GM19238 (cell line): ENCODE results near the gene ZNF654.
"Not testable (repeated sequence)": the region's sequence is repeated elsewhere in the genome, so short reads cannot be mapped to it uniquely, and the experiment has no call there.

ENCODE experiments used
- DNase-seq: peaks from one replicate; pipeline ENCODE4 v3.0.0; 2011; ENCODE audit warnings: low spot score; ENCODE audit not compliant: insufficient read length

ZNF654 gene

DNA sequence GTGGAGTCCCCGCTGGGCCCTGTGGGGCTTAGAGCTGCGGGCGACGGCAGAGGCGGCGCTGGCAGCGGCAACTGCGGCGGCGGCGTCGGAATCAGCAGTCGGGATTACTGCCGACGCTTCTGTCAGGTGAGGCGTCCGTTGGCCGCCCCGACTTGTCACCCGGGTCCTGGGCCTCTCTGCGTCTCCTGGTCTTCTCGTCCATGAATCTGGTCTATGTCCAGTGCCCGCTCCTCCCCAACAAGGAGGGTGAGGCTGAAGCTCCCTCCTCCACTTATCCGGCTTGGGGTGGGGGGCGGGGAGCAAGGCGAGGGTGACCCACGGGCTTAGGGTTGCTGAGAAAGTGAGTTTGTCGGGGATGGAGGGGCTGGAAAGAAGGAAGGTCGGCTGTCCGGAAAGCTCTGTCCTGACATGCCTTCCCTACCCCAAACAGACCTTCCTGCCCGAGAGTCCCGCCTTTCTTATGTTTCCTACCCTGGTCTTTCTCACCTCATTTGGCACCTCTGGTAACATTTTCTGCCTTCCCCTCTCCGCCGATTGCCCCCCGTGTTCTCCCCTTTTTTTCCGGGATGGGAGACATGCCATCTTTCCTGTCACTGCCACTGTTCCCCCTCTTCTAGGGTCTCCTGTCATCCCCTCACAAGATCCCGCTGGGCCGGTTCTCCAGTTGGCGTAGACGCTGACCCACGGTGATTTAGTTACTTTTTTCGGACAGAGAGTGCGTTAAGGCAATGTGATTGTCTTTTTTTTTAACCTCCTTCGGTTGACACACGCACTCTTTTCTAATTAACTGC lies 520 bp downstream of the ZNF654 start:
- DNase-seq: no peak

DNA sequence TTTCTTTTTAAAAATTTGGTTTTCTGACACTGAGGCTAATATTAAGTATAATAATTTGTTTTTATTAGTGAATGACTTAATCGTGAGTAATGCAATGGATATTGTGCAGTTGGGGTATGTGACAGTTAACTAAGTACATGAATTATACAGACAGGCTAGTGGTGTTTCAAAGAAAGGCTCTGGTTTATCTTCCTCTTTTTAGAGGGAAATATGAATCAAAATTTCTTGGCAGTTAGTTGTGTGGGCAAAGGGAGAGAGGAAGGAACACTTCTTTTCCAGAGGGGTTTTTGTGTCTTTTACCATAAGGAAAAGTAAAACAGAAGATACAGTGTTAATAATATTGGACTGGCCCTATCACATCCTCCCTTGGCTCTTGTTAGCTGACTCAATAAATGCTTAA lies 2.7 kb downstream of the ZNF654 start:
- DNase-seq: no peak

DNA sequence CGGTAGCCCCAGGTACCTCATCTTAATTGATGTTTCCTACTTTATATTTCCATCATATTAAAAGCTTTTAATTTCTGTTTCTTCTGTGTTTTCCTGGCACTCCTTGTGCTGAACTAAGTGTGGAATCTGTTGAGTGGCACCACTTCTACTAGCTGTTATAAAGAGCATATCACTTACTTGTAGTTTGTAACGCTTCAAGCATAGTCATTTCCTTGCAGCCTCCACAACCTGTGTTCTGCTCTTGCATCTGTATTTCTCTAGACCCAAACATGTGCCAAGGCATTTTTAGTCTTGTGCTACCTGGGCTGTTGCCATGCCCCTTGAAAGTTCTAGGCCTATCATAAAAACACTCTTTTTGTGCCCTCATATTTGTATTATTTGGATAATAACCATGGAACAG lies 16.0 kb downstream of the ZNF654 start:
- DNase-seq: no peak

- no peak for DNase-seq
Observed at GRCh38 chr3:88075497-88075896, 16.4 kb downstream of the ZNF654 start.

- no peak for DNase-seq
Observed at GRCh38 chr3:88076712-88077111, 17.7 kb downstream of the ZNF654 start.

GRCh38 chr3:88078932-88079331 lies 19.9 kb downstream of the ZNF654 start:
- no peak for DNase-seq

DNA sequence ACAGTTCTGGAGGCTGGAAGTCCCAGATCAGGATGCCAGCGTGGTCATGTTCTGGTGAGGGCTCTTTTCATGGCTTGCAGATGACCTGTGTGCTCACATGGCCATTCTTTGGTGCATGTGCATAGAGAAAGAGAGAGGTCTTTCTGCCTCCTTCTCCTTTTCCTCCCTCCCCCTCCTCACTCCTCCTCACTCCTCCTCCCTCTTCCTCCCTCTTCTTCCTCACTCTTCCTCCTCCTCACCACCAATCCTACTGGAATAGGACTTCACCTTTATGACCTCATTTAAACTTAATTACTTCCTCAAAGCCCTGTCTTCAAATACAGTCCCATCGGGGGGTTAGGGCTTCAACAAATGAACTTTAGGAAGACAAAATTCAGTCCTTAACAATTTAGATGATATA lies 23.8 kb downstream of the ZNF654 start:
- no peak for DNase-seq

DNA sequence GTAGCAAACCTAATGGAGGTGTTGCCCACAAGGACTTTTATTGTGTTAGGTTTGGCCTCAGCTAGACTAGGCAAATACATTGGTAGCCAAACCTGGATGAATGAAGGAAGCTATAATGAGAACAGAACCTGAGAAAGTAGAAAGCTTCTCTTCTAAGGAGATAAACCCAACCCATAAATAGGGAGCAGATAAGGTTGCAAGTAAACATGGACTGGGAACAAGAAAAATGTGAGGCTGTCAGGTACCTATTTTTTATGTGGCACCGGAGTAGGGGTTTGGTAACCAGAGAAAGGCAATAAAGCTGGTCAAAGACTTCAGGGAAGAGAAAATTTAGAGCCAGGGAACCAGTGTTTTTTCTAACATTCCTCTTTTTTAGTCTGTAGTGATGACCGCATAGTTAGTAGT lies 25.0 kb downstream of the ZNF654 start:
- DNase-seq: no peak

GRCh38 chr3:88090681-88091080 lies 31.6 kb downstream of the ZNF654 start:
- DNase-seq: no peak

- DNase-seq: no peak
Observed at GRCh38 chr3:88092270-88092669, 33.2 kb downstream of the ZNF654 start.

DNA sequence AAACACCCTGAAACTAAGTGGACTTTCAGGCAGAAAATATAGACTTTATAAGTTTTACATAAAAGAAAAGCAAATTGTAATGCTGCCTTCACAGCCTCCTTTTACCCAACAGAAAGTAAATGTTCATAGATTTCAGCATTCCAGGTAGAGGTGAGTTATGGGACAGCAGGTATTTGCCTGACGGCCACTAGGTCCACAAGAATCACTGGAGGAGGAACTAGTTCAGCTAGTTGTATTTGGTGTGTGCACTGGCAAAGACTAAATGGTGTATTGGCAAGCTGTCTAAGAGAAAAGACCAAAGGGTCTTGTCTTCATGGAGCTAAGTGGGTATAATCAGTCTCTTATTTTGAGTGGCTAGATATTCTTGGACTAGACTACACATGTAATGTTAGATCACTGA lies 34.2 kb downstream of the ZNF654 start:
- no peak for DNase-seq

- DNase-seq: no peak
Observed at GRCh38 chr3:88101142-88101541, 42.1 kb downstream of the ZNF654 start.

DNA sequence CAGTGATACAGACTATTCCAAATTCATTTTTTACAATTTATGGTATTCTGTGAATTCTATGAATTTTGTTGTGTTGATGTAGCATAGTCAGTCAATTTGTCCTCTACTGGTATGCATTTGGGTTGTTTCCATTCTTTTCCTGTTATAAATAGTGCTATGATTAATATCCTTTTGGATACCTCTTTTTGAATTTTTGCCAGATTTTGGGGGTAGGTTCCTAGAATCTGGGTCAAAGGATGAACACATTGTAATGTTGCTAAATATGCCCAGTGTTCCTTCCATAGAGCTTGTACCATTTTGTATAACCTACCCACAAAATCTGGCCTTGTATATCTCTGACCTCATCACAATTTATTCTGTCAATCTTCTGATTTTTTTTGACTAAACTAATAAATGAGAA lies 46.3 kb downstream of the ZNF654 start:
- no peak for DNase-seq

DNA sequence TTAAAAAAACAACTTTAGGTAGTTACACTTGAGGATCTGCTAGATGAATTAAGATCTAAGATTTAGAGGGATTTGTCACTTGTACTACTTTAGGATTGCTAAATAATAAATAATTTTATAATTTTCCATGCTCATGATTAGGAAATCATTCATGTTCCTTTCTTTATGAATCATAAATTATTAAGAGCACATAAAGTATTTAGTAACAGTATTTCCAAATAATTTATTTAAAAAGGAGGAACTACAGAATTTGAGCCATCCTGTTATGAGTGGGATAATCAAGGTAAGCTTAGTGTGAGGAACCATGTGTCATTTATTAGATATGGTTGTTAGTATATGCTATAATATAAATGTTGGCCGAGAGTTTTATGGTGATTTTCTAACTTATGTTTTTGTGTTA lies 53.2 kb downstream of the ZNF654 start:
- no peak for DNase-seq

DNA sequence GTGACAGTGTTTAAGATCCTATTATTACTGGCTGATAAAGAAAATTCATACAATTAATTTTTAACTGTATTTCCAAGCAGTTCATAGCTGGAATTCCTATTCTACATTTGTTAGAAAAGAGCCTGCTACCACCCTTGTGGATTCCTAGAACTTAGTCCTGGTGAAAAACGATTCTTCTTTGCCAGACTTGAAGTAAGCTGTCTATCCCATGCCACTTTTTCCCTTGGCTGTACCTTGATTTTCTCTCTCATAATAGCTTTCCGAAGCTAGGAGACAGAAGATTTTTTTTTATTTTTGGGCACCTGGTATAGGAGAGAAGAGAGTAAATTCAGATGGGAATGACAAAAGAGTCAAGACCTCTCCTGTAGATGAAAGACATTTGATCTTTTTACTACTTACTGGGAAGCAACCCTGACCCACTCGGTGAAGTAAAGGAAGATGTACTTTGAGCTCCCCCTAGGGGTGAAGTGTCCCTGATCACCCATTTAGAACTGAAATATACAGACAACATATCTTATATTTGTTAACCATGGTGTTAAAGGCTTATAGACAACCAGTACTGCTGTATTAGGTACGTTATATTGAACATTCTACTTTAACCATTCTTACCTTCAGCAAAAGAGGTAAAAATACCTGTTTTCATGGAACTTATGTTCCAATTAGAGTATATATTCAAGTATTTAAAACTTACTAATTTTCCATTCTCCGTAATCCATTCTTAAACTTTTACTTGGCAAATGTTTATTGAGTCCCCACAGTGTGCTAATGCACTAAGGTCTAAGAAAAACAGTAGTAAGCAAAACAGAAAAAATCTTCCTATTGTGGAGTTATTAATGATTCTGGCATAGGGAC lies 54.5 kb downstream of the ZNF654 start:
- peak; percentile 1 for DNase-seq

GRCh38 chr3:88114878-88115549 lies 56.0 kb downstream of the ZNF654 start:
- DNase-seq: no peak

DNA sequence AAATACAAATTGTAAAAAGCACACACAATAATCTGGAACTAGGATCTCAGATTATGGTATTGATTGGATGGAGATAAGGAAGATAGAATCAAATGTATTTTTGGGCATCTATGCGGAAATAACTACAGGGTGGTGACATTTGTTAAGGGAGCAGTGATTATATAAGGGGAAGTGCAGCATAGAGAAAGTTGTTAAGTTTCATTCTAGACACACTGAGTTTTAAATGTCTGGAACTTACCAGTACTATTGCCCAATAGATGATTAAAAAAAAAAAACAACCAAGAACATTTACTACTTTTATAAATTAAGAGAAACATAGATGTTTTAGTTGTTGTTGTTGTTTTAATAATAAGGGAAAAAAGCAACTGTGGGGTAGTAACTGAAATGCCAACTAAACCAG lies 58.6 kb downstream of the ZNF654 start:
- DNase-seq: no peak

GRCh38 chr3:88118603-88119002 lies 59.5 kb downstream of the ZNF654 start:
- not testable (repeated sequence) for DNase-seq

DNA sequence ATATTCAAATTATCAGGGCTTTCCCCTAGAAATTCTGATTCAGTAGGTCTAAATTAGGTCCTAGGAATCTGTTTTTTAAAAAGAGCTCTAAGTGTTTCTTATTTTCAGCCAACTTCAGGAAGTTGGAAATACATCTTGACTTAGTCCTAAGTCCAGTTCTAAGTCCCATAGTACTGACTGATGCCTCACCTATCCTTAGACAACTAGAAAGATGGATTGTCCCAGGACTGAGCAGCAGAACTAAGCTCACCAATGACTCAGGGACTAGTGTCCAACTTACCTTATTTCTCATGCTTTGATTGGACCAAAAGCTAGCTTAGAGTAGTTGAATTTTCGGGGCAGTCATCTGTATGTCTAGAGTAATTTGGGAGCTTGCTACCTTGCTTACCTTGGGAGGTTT lies 64.5 kb downstream of the ZNF654 start:
- no peak for DNase-seq

DNA sequence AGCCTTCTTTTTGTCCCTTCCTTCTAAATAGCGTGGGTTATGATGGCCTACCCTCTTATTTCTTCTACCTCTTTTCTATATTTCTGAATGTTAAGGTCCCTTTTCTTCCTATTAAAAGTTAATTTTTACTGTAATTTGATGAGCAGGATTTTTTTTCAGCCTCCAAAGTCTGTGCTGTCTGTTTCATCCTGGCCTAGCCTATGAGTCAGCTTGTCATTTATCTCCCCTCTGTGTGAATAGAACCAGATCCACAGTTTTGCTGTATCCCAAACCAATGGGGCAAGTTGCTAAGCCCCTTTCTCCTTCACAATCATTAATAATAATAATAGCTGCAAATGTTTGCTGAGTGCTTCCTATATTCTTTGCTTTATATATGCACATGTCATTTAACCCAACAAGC lies 72.6 kb downstream of the ZNF654 start:
- no peak for DNase-seq

DNA sequence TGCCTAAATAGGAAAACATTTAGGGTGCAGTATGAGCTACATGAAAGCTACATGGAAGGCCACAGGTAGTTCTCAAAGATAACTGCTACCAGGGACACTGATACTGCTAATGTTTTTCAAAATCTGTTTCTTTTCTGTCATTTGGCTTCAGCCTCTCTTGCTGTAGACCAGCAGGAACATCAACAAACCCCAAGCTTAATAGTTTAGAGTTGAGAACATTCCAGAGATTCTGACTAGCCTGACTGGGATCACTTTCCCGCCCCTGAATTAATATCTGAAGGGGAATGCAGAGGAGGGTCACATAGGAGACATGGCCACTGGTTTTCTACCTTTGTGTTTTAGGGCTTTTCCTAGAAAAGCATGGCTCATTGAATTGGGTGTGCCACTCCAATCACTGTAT lies 73.8 kb downstream of the ZNF654 start:
- DNase-seq: no peak

- no peak for DNase-seq
Observed at GRCh38 chr3:88133711-88134263, 74.7 kb downstream of the ZNF654 start.
